Activated naive CD4-positive, alpha-beta T cell treated with anti-CD3 and anti-CD28 coated beads, Interleukin-2, amount 10 ng/mL, durations not matched to agents 7 days and 5 days (primary cell): ENCODE data around the gene TBR1.

ENCODE experiments used
- CTCF ChIA-PET: fragments of 350-600 bp; sonication (Branson Sonifier 250); formaldehyde crosslinking; loops from one replicate; lab custom pipeline; 2021; ENCODE audit warnings: antibody characterized with exemption; lab: Charles Lee
- DNase-seq: peaks from one replicate; pipeline ENCODE4 v3.0.0-alpha.2; 2020
- H3K27ac Mint-ChIP-seq: one replicate; pipeline ENCODE4 v1.8.0; 2021; ENCODE audit warnings: mild to moderate bottlenecking, moderate library complexity, mixed read lengths
- H3K27me3 Mint-ChIP-seq: one replicate; pipeline ENCODE4 v1.8.0; 2021; ENCODE audit warnings: mild to moderate bottlenecking, mixed read lengths
- H3K36me3 Mint-ChIP-seq: one replicate; pipeline ENCODE4 v1.8.0; 2021; ENCODE audit warnings: mixed read lengths
- H3K4me1 Mint-ChIP-seq: one replicate; pipeline ENCODE4 v1.8.0; 2021; ENCODE audit warnings: mixed read lengths
- H3K4me3 Mint-ChIP-seq: one replicate; pipeline ENCODE4 v1.8.0; 2021; ENCODE audit warnings: mild to moderate bottlenecking, moderate library complexity, mixed read lengths
- H3K9me3 Mint-ChIP-seq: one replicate; pipeline ENCODE4 v1.8.0; 2021; ENCODE audit warnings: mixed read lengths

The TBR1 gene

GRCh38 chr2:161419638-161420190 lies 3.6 kb downstream of the TBR1 start:
- peaks cover 67% of the 10 kb centered on the region for H3K4me1 Mint-ChIP-seq
- no peaks in the 10 kb centered on the region for H3K9me3 Mint-ChIP-seq
- H3K27me3 Mint-ChIP-seq, result peaks cover 99% of the 10 kb centered on the region
- DNase-seq, result no peak
- H3K27ac Mint-ChIP-seq, result no peak overlapping the region
- CTCF ChIA-PET, result no interaction called here
- H3K36me3 Mint-ChIP-seq, result peaks cover 11% of the 10 kb centered on the region
- no peak overlapping the region for H3K4me3 Mint-ChIP-seq

GRCh38 chr2:161420406-161421074 lies 4.4 kb downstream of the TBR1 start:
- CTCF ChIA-PET, result no interaction called here
- peaks cover 98% of the 10 kb centered on the region for H3K27me3 Mint-ChIP-seq

GRCh38 chr2:161421686-161422085 lies 5.6 kb downstream of the TBR1 start:
- peaks cover 57% of the 10 kb centered on the region for H3K4me1 Mint-ChIP-seq
- H3K27me3 Mint-ChIP-seq, result peaks cover 96% of the 10 kb centered on the region
- no peaks in the 10 kb centered on the region for H3K9me3 Mint-ChIP-seq
- DNase-seq, result no peak
- peaks cover 8% of the 10 kb centered on the region for H3K36me3 Mint-ChIP-seq
- peak overlapping the region; percentile 22 for H3K27ac Mint-ChIP-seq
- CTCF ChIA-PET, result no interaction called here
- no peak overlapping the region for H3K4me3 Mint-ChIP-seq

More at GRCh38 chr2:161420406-161421074, 4.4 kb downstream of the TBR1 start:
- H3K36me3 Mint-ChIP-seq, result peaks cover 8% of the 10 kb centered on the region
- peak overlapping the region; percentile 65 for H3K27ac Mint-ChIP-seq
- no peak for DNase-seq
- H3K4me1 Mint-ChIP-seq, result peaks cover 60% of the 10 kb centered on the region
- no peaks in the 10 kb centered on the region for H3K9me3 Mint-ChIP-seq
- peak overlapping the region; percentile 39 for H3K4me3 Mint-ChIP-seq

- peaks cover 11% of the 10 kb centered on the region for H3K36me3 Mint-ChIP-seq
- CTCF ChIA-PET, result no interaction called here
- H3K27ac Mint-ChIP-seq, result peak overlapping the region; percentile 65
- DNase-seq, result no peak
- peaks cover 55% of the 10 kb centered on the region for H3K4me1 Mint-ChIP-seq
- H3K27me3 Mint-ChIP-seq, result peaks cover 96% of the 10 kb centered on the region
- H3K4me3 Mint-ChIP-seq, result peak overlapping the region; percentile 22
- H3K9me3 Mint-ChIP-seq, result no peaks in the 10 kb centered on the region
Measured at GRCh38 chr2:161422816-161423403, 6.8 kb downstream of the TBR1 start.

- no peak for DNase-seq
- peak overlapping the region; percentile 51 for H3K4me3 Mint-ChIP-seq
- no peaks in the 10 kb centered on the region for H3K9me3 Mint-ChIP-seq
- CTCF ChIA-PET, result no interaction called here
- H3K27me3 Mint-ChIP-seq, result peaks cover 96% of the 10 kb centered on the region
- peaks cover 11% of the 10 kb centered on the region for H3K36me3 Mint-ChIP-seq
- H3K4me1 Mint-ChIP-seq, result peaks cover 48% of the 10 kb centered on the region
- peak overlapping the region; percentile 65 for H3K27ac Mint-ChIP-seq
Measured at GRCh38 chr2:161423421-161424393, 7.6 kb downstream of the TBR1 start.

GRCh38 chr2:161424394-161424769 lies 8.3 kb downstream of the TBR1 start:
- Mint-ChIP-seq H3K9me3 (no peaks in the 10 kb centered on the region), H3K4me3 (peak overlapping the region; percentile 51), H3K27ac (peak overlapping the region; percentile 50), H3K27me3 (peaks cover 96% of the 10 kb centered on the region), H3K36me3 (peaks cover 11% of the 10 kb centered on the region), H3K4me1 (peaks cover 42% of the 10 kb centered on the region)
- no peak for DNase-seq
- CTCF ChIA-PET, result no interaction called here

GRCh38 chr2:161424891-161425727 lies 9.0 kb downstream of the TBR1 start:
- Mint-ChIP-seq H3K9me3 (no peaks in the 10 kb centered on the region), H3K36me3 (peaks cover 11% of the 10 kb centered on the region), H3K4me1 (peaks cover 37% of the 10 kb centered on the region), H3K4me3 (no peak overlapping the region), H3K27ac (no peak overlapping the region), H3K27me3 (peaks cover 98% of the 10 kb centered on the region)
- CTCF ChIA-PET, result interaction anchor here (1.4 kb wide), 1 partner anchor 9 kb away, joined by 3 read pairs; the partner anchor contains the start of gene TBR1
- no peak for DNase-seq

GRCh38 chr2:161425728-161426454 lies 9.8 kb downstream of the TBR1 start:
- peaks cover 95% of the 10 kb centered on the region for H3K27me3 Mint-ChIP-seq
- peaks cover 34% of the 10 kb centered on the region for H3K4me1 Mint-ChIP-seq
- DNase-seq, result no peak
- CTCF ChIA-PET, result interaction anchor here (1.4 kb wide), 1 partner anchor 9 kb away, joined by 3 read pairs; the partner anchor contains the start of gene TBR1
- peaks cover 9% of the 10 kb centered on the region for H3K36me3 Mint-ChIP-seq
- H3K4me3 Mint-ChIP-seq, result no peak overlapping the region
- H3K27ac Mint-ChIP-seq, result no peak overlapping the region
- no peaks in the 10 kb centered on the region for H3K9me3 Mint-ChIP-seq

- Mint-ChIP-seq H3K4me3 (peak overlapping the region; percentile 26), H3K27me3 (peaks cover 93% of the 10 kb centered on the region), H3K27ac (peak overlapping the region; percentile 68), H3K36me3 (peaks cover 9% of the 10 kb centered on the region), H3K4me1 (peaks cover 34% of the 10 kb centered on the region), H3K9me3 (no peaks in the 10 kb centered on the region)
- CTCF ChIA-PET, result interaction anchor here (0.7 to 1.4 kb wide), 2 partner anchors 10 kb away, joined by 3 read pairs; partner anchors contain the start of gene TBR1
- DNase-seq, result no peak
Measured at GRCh38 chr2:161426455-161426921, 10.4 kb downstream of the TBR1 start.

- Mint-ChIP-seq H3K4me1 (peaks cover 34% of the 10 kb centered on the region), H3K4me3 (peak overlapping the region; percentile 65), H3K27ac (peak overlapping the region; percentile 68), H3K27me3 (peaks cover 93% of the 10 kb centered on the region), H3K36me3 (peaks cover 9% of the 10 kb centered on the region), H3K9me3 (no peaks in the 10 kb centered on the region)
- DNase-seq, result peak; percentile 39
- CTCF ChIA-PET, result interaction anchor here (0.7 to 1.4 kb wide), 2 partner anchors 10 to 11 kb away, joined by 3 read pairs; partner anchors contain the start of gene TBR1
Measured at GRCh38 chr2:161426922-161427663, 11.0 kb downstream of the TBR1 start.

GRCh38 chr2:161427664-161428587 lies 11.8 kb downstream of the TBR1 start:
- no peak for DNase-seq
- Mint-ChIP-seq H3K27me3 (peaks cover 88% of the 10 kb centered on the region), H3K9me3 (no peaks in the 10 kb centered on the region), H3K4me3 (peak overlapping the region; percentile 65), H3K4me1 (peaks cover 29% of the 10 kb centered on the region), H3K36me3 (peaks cover 9% of the 10 kb centered on the region), H3K27ac (no peak overlapping the region)
- CTCF ChIA-PET, result no interaction called here
